ENCODE data around the gene PTDSS2.
"Not testable (repeated sequence)": the region's sequence is repeated elsewhere in the genome, so short reads cannot be mapped to it uniquely, and the experiment has no call there.

DNA sequence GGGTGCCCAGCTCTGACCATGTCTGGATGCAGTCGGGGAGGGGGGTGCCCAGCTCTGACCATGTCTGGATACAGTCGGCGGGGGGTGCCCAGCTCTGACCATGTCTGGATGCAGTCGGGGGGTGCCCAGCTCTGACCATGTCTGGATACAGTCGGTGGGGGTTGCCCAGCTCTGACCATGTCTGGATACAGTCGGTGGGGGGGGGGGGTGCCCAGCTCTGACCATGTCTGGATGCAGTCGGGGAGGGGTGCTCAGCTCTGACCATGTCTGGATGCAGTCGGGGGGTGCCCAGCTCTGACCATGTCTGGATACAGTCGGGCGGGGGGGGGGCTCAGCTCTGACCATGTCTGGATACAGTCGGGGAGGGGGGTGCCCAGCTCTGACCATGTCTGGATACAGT is 38.6 kb upstream of the PTDSS2 start:
- not testable (repeated sequence) for TF ChIP-seq CTCF, POLR2A, EP300 (IDR thresholded peaks at IDR 0.05)

Data from stomach (tissue), 4 donors.